Activated CD4-positive, alpha-beta T cell treated with anti-CD3 and anti-CD28 coated beads, Interleukin-2, amount 10 ng/mL, durations not matched to agents 24 days and 14 days (primary cell): ENCODE measurements around the gene IRGQ. TPM values are rescaled to one million over a fixed set of nuclear protein-coding genes. Genes with fewer than 3 reads are reported as not detected.
A peak's percentile ranks its signal among the peaks of the same experiment; 100 is the strongest.
"Not testable (repeated sequence)": the region's sequence is repeated elsewhere in the genome, so short reads cannot be mapped to it uniquely, and the experiment has no call there.

Experiments used
- DNase-seq: peaks from one replicate; pipeline ENCODE4 v3.0.0; 2022
- H3K27ac Mint-ChIP-seq: one replicate; pipeline ENCODE4 v1.8.0; 2022; ENCODE audit warnings: mild to moderate bottlenecking, mixed read lengths
- H3K27me3 Mint-ChIP-seq: one replicate; pipeline ENCODE4 v1.8.0; 2022; ENCODE audit warnings: mixed read lengths
- H3K36me3 Mint-ChIP-seq: one replicate; pipeline ENCODE4 v1.8.0; 2022; ENCODE audit warnings: low read depth, mild to moderate bottlenecking, mixed read lengths
- H3K4me1 Mint-ChIP-seq: one replicate; pipeline ENCODE4 v1.8.0; 2021; ENCODE audit warnings: mixed read lengths
- H3K4me3 Mint-ChIP-seq: one replicate; pipeline ENCODE4 v1.8.0; 2022; ENCODE audit warnings: mild to moderate bottlenecking, moderate library complexity, mixed read lengths
- H3K9me3 Mint-ChIP-seq: one replicate; pipeline ENCODE4 v1.8.0; 2021; ENCODE audit warnings: mixed read lengths
- intact Hi-C: fragments of 100-400 bp; cut with micrococcal nuclease; formaldehyde crosslinking; loops from one replicate; pipeline ENCODE4 v1.15.1; 2023
- total RNA-seq: library from RNA; stranded (reverse); gene quantifications from 2 replicates; pipeline ENCODE4 v1.2.3, GENCODE V29; 2022

Gene IRGQ
- total RNA-seq, 1 donor from 2014 or later = 31.5 TPM

DNA sequence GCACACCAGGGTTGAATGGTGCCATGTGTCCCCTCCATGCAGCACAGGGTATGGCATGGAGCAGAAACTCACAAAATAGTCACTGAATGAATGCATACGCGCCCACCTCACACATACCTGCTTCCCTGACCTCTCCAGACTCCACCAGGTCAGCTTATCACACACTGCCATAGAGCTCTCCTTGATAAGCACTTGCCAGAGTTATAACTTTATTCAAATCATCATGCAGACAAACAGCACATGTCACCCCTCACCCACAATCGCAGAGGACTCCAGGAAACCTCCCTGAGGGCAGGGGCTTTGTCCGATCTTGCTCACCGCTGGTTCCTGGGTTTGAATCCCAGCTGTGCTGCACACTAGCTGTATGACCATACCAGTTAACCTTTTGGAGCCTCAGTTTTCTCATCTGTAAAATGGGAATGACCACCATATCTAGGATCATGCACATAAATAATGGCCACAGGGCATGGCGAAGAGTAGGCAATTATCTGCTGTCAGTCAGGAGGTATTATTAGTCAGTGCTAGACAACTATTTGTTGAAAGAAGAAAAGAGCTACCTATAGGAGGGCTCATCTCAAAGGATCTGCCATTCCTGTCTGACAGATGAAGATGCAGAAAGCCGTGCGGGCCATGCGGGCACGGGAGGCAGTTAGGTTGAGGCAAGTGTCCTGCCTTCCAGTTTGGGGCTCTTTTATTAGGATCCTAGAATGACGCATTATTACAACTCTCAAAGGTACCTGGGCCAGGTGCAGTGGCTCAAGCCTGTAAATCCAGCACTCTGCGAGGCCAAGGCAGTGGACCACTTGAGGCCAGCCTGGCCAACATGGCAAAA, 34.6 kb downstream of the IRGQ start:
- Mint-ChIP-seq H3K9me3 (no peaks in the 10 kb centered on the region), H3K36me3 (peaks cover 33% of the 10 kb centered on the region), H3K4me1 (peaks cover 29% of the 10 kb centered on the region), H3K4me3 (no peak overlapping the region), H3K27me3 (no peaks in the 10 kb centered on the region), H3K27ac (peak overlapping the region; percentile 35)
- DNase-seq = no peak
- intact Hi-C loops = no loop called here

GRCh38 chr19:43560687-43561086, 35.2 kb downstream of the IRGQ start:
- DNase-seq = no peak
- intact Hi-C loops = no loop called here
- peaks cover 33% of the 10 kb centered on the region for H3K36me3 Mint-ChIP-seq
- H3K4me1 Mint-ChIP-seq = peaks cover 29% of the 10 kb centered on the region
- H3K27ac Mint-ChIP-seq = peak overlapping the region; percentile 25
- H3K4me3 Mint-ChIP-seq = no peak overlapping the region
- no peaks in the 10 kb centered on the region for H3K27me3 Mint-ChIP-seq
- H3K9me3 Mint-ChIP-seq = no peaks in the 10 kb centered on the region

GRCh38 chr19:43555185-43555770, 40.7 kb downstream of the IRGQ start:
- intact Hi-C loops = loop anchor here (1.0 kb wide), 2 partner anchors 39 to 97 kb away; no protein-coding TSS in a partner anchor
- DNase-seq = peak; percentile 96
- Mint-ChIP-seq H3K4me3 (no peak overlapping the region), H3K27me3 (no peaks in the 10 kb centered on the region), H3K27ac (peak overlapping the region; percentile 3), H3K36me3 (peaks cover 31% of the 10 kb centered on the region), H3K9me3 (no peaks in the 10 kb centered on the region), H3K4me1 (peaks cover 8% of the 10 kb centered on the region)

- intact Hi-C loops = no loop called here
- H3K27ac Mint-ChIP-seq = no peak overlapping the region
- H3K36me3 Mint-ChIP-seq = peaks cover 30% of the 10 kb centered on the region
- H3K4me1 Mint-ChIP-seq = peaks cover 8% of the 10 kb centered on the region
- DNase-seq = no peak
- H3K27me3 Mint-ChIP-seq = no peaks in the 10 kb centered on the region
- no peaks in the 10 kb centered on the region for H3K9me3 Mint-ChIP-seq
- no peak overlapping the region for H3K4me3 Mint-ChIP-seq
These were observed 41.5 kb downstream of the IRGQ start for GRCh38 chr19:43554317-43554895.

- Mint-ChIP-seq H3K36me3 (peaks cover 29% of the 10 kb centered on the region), H3K27ac (no peak overlapping the region), H3K4me3 (no peak overlapping the region), H3K27me3 (no peaks in the 10 kb centered on the region), H3K9me3 (no peaks in the 10 kb centered on the region), H3K4me1 (peaks cover 8% of the 10 kb centered on the region)
- no peak for DNase-seq
- intact Hi-C loops = no loop called here
These were observed 42.3 kb downstream of the IRGQ start for GRCh38 chr19:43553656-43554055.

GRCh38 chr19:43552616-43553015, 43.3 kb downstream of the IRGQ start:
- Mint-ChIP-seq H3K9me3 (no peaks in the 10 kb centered on the region), H3K36me3 (peaks cover 28% of the 10 kb centered on the region), H3K4me3 (no peak overlapping the region), H3K27ac (no peak overlapping the region), H3K4me1 (peaks cover 8% of the 10 kb centered on the region), H3K27me3 (no peaks in the 10 kb centered on the region)
- intact Hi-C loops = no loop called here
- no peak for DNase-seq

GRCh38 chr19:43552198-43552450, 43.8 kb downstream of the IRGQ start:
- Mint-ChIP-seq H3K27me3 (no peaks in the 10 kb centered on the region), H3K27ac (no peak overlapping the region), H3K9me3 (no peaks in the 10 kb centered on the region), H3K4me1 (peaks cover 8% of the 10 kb centered on the region), H3K4me3 (no peak overlapping the region), H3K36me3 (peaks cover 25% of the 10 kb centered on the region)
- no peak for DNase-seq
- intact Hi-C loops = no loop called here

DNA sequence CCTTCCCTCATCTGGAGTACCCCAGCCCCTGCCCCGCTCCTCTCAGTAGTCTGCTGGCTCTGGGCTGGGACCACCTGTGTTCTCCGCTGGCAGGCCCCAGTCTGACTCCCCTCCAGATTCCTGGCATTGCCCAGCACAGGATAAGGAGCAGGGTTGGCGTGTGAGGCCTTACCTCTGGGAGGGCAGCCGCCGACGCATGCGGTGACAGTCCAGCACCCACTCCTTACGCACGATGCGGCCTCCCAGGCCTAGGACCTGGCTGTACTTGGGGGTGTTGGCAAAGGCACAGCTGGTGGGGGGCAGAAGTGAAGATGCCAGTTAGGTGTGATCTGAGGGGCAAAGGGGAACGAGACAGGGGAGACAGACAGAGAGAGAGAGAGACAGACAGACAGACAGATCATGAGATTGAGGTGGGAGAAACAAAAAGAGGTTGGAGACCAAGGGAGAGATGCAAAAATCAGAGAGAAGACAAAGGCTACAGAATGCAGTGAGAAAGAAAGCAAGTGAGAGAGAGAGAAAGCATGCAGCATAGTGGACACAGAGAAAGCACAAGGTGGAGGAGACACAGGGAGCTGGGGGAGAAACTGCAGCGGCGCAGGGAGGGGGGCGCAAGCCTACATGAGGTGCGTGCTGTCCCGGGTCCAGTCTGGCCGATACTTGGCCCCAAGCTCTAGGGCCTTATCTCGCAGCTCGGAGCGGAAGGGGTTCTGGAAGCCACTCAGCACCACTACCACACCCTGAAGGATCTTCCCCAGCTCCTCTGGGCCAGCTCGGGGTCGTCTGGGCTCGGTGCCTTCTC, 44.3 kb downstream of the IRGQ start:
- Mint-ChIP-seq H3K4me1 (peaks cover 8% of the 10 kb centered on the region), H3K27me3 (no peaks in the 10 kb centered on the region), H3K36me3 (peaks cover 26% of the 10 kb centered on the region), H3K27ac (peak overlapping the region; percentile 10), H3K4me3 (no peak overlapping the region), H3K9me3 (no peaks in the 10 kb centered on the region)
- DNase-seq = no peak
- intact Hi-C loops = no loop called here

GRCh38 chr19:43548706-43549105, 47.2 kb downstream of the IRGQ start:
- DNase-seq = no peak
- intact Hi-C loops = no loop called here
- H3K27ac Mint-ChIP-seq = no peak overlapping the region
- H3K4me1 Mint-ChIP-seq = no peaks in the 10 kb centered on the region
- H3K9me3 Mint-ChIP-seq = no peaks in the 10 kb centered on the region
- H3K27me3 Mint-ChIP-seq = no peaks in the 10 kb centered on the region
- H3K36me3 Mint-ChIP-seq = peaks cover 28% of the 10 kb centered on the region
- H3K4me3 Mint-ChIP-seq = no peak overlapping the region

DNA sequence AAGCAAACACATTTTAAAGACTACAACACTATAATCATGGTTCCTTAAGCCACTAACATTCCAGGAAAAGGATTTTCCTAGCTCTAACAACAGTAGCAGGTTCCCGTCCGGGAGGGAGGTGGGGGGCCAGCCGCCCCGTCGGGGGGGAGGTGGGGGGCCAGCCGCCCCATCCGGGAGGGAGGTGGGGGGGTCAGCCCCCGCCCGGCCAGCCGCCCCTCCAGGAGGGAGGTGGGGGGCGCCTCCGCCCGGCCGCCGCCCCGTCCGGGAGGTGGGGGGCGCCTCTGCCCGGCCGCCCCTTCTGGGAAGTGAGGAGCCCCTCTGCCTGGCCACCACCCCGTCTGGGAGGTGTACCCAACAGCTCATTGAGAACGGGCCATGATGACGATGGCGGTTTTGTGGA, 48.0 kb downstream of the IRGQ start:
- intact Hi-C loops, H3K27me3 Mint-ChIP-seq, H3K4me1 Mint-ChIP-seq: not testable (repeated sequence)

DNA sequence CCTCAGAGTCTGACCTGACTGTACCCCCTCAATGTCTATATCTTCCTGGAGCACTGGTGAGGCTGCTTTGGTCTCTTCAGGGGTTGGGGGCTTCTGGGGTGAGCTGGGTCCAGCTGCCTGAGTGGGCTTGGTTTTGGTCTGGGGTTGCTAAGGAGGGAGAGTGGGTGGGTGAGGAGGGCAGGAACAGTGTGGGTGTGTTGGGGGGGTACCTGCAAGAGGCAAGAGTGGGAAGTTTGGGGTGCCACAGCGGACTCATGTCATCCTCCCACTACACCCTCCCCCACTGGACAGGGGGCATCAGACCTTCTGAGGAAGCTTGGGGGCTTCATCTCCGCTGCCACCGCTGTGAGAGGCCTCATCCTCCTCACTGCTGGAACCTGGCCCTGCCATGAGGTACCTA, 49.4 kb downstream of the IRGQ start:
- no peak for DNase-seq
- intact Hi-C loops = no loop called here
- Mint-ChIP-seq H3K27me3 (no peaks in the 10 kb centered on the region), H3K4me1 (no peaks in the 10 kb centered on the region), H3K9me3 (no peaks in the 10 kb centered on the region), H3K27ac (no peak overlapping the region), H3K36me3 (peaks cover 39% of the 10 kb centered on the region), H3K4me3 (no peak overlapping the region)

More for the DNA sequence above, 48.0 kb downstream of the IRGQ start:
- H3K4me3 Mint-ChIP-seq, H3K9me3 Mint-ChIP-seq, H3K27ac Mint-ChIP-seq, DNase-seq: not testable (repeated sequence)
- H3K36me3 Mint-ChIP-seq = peaks cover 35% of the 10 kb centered on the region

GRCh38 chr19:43545981-43546380, 50.0 kb downstream of the IRGQ start:
- intact Hi-C loops = no loop called here
- Mint-ChIP-seq H3K4me3 (no peak overlapping the region), H3K27ac (no peak overlapping the region), H3K27me3 (no peaks in the 10 kb centered on the region), H3K36me3 (peaks cover 36% of the 10 kb centered on the region), H3K9me3 (no peaks in the 10 kb centered on the region), H3K4me1 (no peaks in the 10 kb centered on the region)
- DNase-seq = no peak

DNA sequence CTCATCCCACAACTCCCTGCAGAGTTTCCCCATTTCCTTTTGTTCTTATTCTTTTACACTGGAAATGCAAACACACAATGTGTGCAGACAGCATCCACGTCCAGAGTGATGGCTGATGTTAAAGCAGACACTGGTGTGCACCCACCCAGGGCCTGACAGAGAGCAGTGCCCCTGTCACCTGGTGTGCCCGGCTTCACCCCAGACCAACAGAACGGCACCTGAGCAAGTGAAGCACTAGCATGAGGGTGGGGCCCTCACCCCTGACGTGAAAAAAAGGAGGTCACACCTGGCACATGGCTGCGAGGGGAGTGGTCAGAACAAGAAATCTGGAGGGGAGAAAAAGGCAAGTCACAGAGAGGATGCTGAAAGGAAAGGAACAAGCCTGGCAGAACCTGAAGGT, 50.7 kb downstream of the IRGQ start:
- intact Hi-C loops = no loop called here

DNA sequence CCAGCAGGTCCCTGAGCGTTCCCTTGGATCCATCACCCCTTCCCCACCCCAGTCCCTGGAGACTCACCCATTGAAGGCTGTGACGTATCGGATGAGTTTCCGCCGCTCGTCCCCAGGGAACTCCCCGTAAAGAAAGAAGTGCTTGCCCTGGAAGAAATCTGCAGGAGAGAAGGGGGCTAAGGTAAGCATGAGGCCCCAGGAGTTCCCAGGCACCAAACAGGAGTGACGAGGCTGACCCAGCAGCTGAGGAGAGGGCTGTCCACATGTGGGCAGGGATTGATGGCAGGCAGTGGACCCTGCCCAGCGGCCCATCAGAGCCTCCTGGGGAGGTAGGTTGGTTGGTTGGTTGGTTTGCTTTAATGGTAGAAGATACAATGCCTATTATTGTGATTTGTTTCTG, 51.9 kb downstream of the IRGQ start:
- DNase-seq = no peak
- no peak overlapping the region for H3K4me3 Mint-ChIP-seq
- no peaks in the 10 kb centered on the region for H3K27me3 Mint-ChIP-seq
- H3K4me1 Mint-ChIP-seq = no peaks in the 10 kb centered on the region
- no peak overlapping the region for H3K27ac Mint-ChIP-seq
- H3K9me3 Mint-ChIP-seq = peaks cover 3% of the 10 kb centered on the region
- intact Hi-C loops = no loop called here
- peaks cover 47% of the 10 kb centered on the region for H3K36me3 Mint-ChIP-seq

More for the DNA sequence above, 50.7 kb downstream of the IRGQ start:
- Mint-ChIP-seq H3K9me3 (no peaks in the 10 kb centered on the region), H3K36me3 (peaks cover 37% of the 10 kb centered on the region), H3K27ac (peak overlapping the region; percentile 12), H3K4me3 (no peak overlapping the region), H3K4me1 (no peaks in the 10 kb centered on the region), H3K27me3 (no peaks in the 10 kb centered on the region)
- no peak for DNase-seq
